Osteoblast (primary cell): ENCODE results near the gene DPP8. TPM values are rescaled to one million over a fixed set of nuclear protein-coding genes. Genes with fewer than 3 reads are reported as not detected.

Source experiments
- DNase-seq: peaks from one replicate; pipeline ENCODE4 v3.0.0; 2011; ENCODE audit warnings: low spot score, mixed read lengths; ENCODE audit not compliant: insufficient read length; ENCODE audit errors: missing footprints
- H2AFZ ChIP-seq: 2 replicates; pipeline ENCODE4 v1.6.0; 2011; ENCODE audit warnings: mild to moderate bottlenecking, low read length
- H3K27ac ChIP-seq: 2 replicates; pipeline ENCODE4 v1.5.1; 2011; ENCODE audit warnings: mild to moderate bottlenecking, low read depth, low read length, moderate library complexity
- H3K27me3 ChIP-seq: 2 replicates; pipeline ENCODE4 v1.6.0; 2012; ENCODE audit warnings: mild to moderate bottlenecking, control low read depth, inconsistent platforms, low read length, moderate library complexity; ENCODE audit not compliant: insufficient read depth
- H3K36me3 ChIP-seq: 2 replicates; pipeline ENCODE4 v1.5.1; 2011; ENCODE audit warnings: mild to moderate bottlenecking, low read length, control low read depth, moderate library complexity; ENCODE audit not compliant: insufficient read depth
- H3K4me1 ChIP-seq: 2 replicates; pipeline ENCODE4 v1.5.1; 2011; ENCODE audit warnings: mild to moderate bottlenecking, low read length, control low read depth, moderate library complexity; ENCODE audit not compliant: insufficient read depth
- H3K4me2 ChIP-seq: 2 replicates; pipeline ENCODE4 v1.6.0; 2011; ENCODE audit warnings: mild to moderate bottlenecking, low read length; ENCODE audit not compliant: insufficient read depth
- H3K4me3 ChIP-seq: fragments of 200-600 bp; sonication (generic); 3 replicates; pipeline ENCODE4 v1.5.1; 2012; ENCODE audit warnings: mild to moderate bottlenecking, low read length, inconsistent platforms; ENCODE audit not compliant: insufficient read depth
- H3K79me2 ChIP-seq: 2 replicates; pipeline ENCODE4 v1.6.0; 2012; ENCODE audit warnings: mild to moderate bottlenecking, low read length, control low read depth, inconsistent platforms; ENCODE audit not compliant: insufficient read depth
- H3K9me3 ChIP-seq: 2 replicates; pipeline ENCODE4 v1.5.1; 2011; ENCODE audit warnings: low read depth, low read length, control low read depth
- H4K20me1 ChIP-seq: 2 replicates; pipeline ENCODE4 v1.6.0; 2012; ENCODE audit warnings: mild to moderate bottlenecking, low read length, control low read depth; ENCODE audit not compliant: insufficient read depth
- CTCF ChIP-seq: IDR thresholded peaks from 2 replicates; pipeline ENCODE4 v1.5.1; 2011; ENCODE audit warnings: mild to moderate bottlenecking, low read depth, low read length, moderate library complexity; ENCODE audit errors: extremely low read depth
- total RNA-seq: library from RNA; depleted of rRNA; stranded (reverse); fragments of >200 nt; gene quantifications from 2 replicates; pipeline ENCODE4 v1.2.3, GENCODE V29; 2012

DPP8 gene
- total RNA-seq, 1 donor, result 40.9 TPM

- Histone ChIP-seq H4K20me1 (peaks cover 16% of the 10 kb centered on the region), H3K4me1 (peaks cover 11% of the 10 kb centered on the region), H2AFZ (no peak overlapping the region), H3K4me2 (no peak overlapping the region), H3K9me3 (no peaks in the 10 kb centered on the region), H3K4me3 (no peak overlapping the region), H3K27me3 (no peaks in the 10 kb centered on the region), H3K27ac (no peak overlapping the region), H3K79me2 (peaks cover 36% of the 10 kb centered on the region), H3K36me3 (no peaks in the 10 kb centered on the region)
- TF ChIP-seq CTCF, result no peak
- no peak for DNase-seq
Observed at GRCh38 chr15:65518633-65519285, 1.3 kb upstream of the DPP8 start.

- no peak overlapping the region for H3K27ac ChIP-seq
- no peak for TF ChIP-seq CTCF
- peak overlapping the region; percentile 71 for H3K4me2 ChIP-seq
Observed at GRCh38 chr15:65517866-65518207, 348 bp upstream of the DPP8 start.

GRCh38 chr15:65512807-65513416 lies 4.6 kb downstream of the DPP8 start:
- peak; percentile 25 for DNase-seq
- H3K27ac ChIP-seq, result peak overlapping the region; percentile 81
- H3K27me3 ChIP-seq, result no peaks in the 10 kb centered on the region
- H3K36me3 ChIP-seq, result peaks cover 37% of the 10 kb centered on the region
- peaks cover 17% of the 10 kb centered on the region for H3K4me1 ChIP-seq
- H3K9me3 ChIP-seq, result no peaks in the 10 kb centered on the region
- no peak for TF ChIP-seq CTCF
- H3K4me3 ChIP-seq, result peak overlapping the region; percentile 33
- peaks cover 16% of the 10 kb centered on the region for H4K20me1 ChIP-seq
- no peak overlapping the region for H2AFZ ChIP-seq
- H3K4me2 ChIP-seq, result peak overlapping the region; percentile 59
- peaks cover 58% of the 10 kb centered on the region for H3K79me2 ChIP-seq

More at GRCh38 chr15:65517866-65518207, 348 bp upstream of the DPP8 start:
- no peaks in the 10 kb centered on the region for H3K9me3 ChIP-seq
- H3K27me3 ChIP-seq, result no peaks in the 10 kb centered on the region
- peak overlapping the region; percentile 92 for H2AFZ ChIP-seq
- peak overlapping the region; percentile 96 for H3K4me3 ChIP-seq
- H3K4me1 ChIP-seq, result peaks cover 13% of the 10 kb centered on the region
- no peak for DNase-seq
- peaks cover 16% of the 10 kb centered on the region for H4K20me1 ChIP-seq
- peaks cover 36% of the 10 kb centered on the region for H3K79me2 ChIP-seq
- no peaks in the 10 kb centered on the region for H3K36me3 ChIP-seq

GRCh38 chr15:65512189-65512588 lies 5.3 kb downstream of the DPP8 start:
- no peak for DNase-seq
- peak overlapping the region; percentile 81 for H3K27ac ChIP-seq
- no peak overlapping the region for H3K4me3 ChIP-seq
- H3K36me3 ChIP-seq, result peaks cover 38% of the 10 kb centered on the region
- TF ChIP-seq CTCF, result no peak
- H3K27me3 ChIP-seq, result no peaks in the 10 kb centered on the region
- H2AFZ ChIP-seq, result no peak overlapping the region
- peaks cover 15% of the 10 kb centered on the region for H3K4me1 ChIP-seq
- peak overlapping the region; percentile 59 for H3K4me2 ChIP-seq
- H3K79me2 ChIP-seq, result peaks cover 55% of the 10 kb centered on the region
- no peaks in the 10 kb centered on the region for H3K9me3 ChIP-seq
- H4K20me1 ChIP-seq, result peaks cover 16% of the 10 kb centered on the region
